Measurements from ENCODE around the gene CLCN2.

Gene CLCN2

DNA sequence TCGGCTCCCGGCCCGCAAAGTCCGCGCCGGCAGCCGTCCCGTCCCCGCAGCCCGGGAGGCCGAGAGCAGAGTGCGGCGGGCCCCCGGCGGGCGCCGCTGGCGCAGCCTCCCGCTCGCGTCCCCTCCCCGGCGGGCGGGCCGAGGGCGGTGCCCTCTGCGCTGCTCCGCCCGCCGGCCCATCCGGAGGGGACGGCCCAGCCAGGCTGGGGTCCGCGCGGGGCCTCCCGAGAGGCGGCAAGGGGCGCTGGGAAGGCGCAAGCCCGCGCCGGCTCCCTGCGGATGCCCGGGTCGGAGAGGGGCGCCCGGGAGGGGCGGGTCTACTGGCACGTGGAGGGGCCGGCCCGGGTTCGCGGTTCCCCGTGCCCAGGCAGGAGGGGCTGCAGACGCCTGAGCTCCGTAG lies at the start of gene CLCN2, which contains the start of gene POLR2H:
TSS of gene CLCN2 (minus strand) at position 74 of the 400 bp plus-strand sequence. CDS start 126 bp downstream, outside the sequence.
TSS of gene POLR2H (plus strand) at position 179 of the 400 bp plus-strand sequence. CDS start 1,783 bp downstream, outside the sequence.
- H3K4me3 ChIP-seq (ENCODE audit: low read length): peak within 1 kb of the TSS; percentile 84
- TF ChIP-seq EZH2phosphoT487 (IDR thresholded peaks at IDR 0.05; ENCODE audit: low read length) (no peak), EZH2 (optimal IDR thresholded peaks at IDR 0.05; ENCODE audit: low read depth, low read length) (no peak)
- TF ChIP-seq, protein P1, sequence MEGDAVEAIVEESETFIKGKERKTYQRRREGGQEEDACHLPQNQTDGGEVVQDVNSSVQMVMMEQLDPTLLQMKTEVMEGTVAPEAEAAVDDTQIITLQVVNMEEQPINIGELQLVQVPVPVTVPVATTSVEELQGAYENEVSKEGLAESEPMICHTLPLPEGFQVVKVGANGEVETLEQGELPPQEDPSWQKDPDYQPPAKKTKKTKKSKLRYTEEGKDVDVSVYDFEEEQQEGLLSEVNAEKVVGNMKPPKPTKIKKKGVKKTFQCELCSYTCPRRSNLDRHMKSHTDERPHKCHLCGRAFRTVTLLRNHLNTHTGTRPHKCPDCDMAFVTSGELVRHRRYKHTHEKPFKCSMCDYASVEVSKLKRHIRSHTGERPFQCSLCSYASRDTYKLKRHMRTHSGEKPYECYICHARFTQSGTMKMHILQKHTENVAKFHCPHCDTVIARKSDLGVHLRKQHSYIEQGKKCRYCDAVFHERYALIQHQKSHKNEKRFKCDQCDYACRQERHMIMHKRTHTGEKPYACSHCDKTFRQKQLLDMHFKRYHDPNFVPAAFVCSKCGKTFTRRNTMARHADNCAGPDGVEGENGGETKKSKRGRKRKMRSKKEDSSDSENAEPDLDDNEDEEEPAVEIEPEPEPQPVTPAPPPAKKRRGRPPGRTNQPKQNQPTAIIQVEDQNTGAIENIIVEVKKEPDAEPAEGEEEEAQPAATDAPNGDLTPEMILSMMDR (IDR thresholded peaks at IDR 0.05; ENCODE audit: low read length): no peak
- 0 out of 2 replicates have a peak, but pooled peaks cover 5% of the 10 kb centered on the region for H3K36me3 ChIP-seq (replicated peaks; ENCODE audit: insufficient read depth, low read length)
- DNase-seq: peak; percentile 74
- H3K27ac ChIP-seq (ENCODE audit: low read length): peak within 1 kb of the TSS; percentile 74; the same call in 1 of the 2 replicates
- peaks cover 19% of the 10 kb centered on the region for H3F3A ChIP-seq (ENCODE audit: insufficient read depth, low read length)
- peak within 1 kb of the TSS; percentile 93 for H2AFZ ChIP-seq (ENCODE audit: low read length)
- peak within 1 kb of the TSS; percentile 94 for H3K4me2 ChIP-seq (ENCODE audit: low read depth, low read length)
- no peaks in the 10 kb centered on the region for H4K20me1 ChIP-seq (ENCODE audit: insufficient read depth, low read length)
- H3K27me3 ChIP-seq (replicated peaks; ENCODE audit: insufficient read depth, low read length): no peaks in the 10 kb centered on the region
- H3K9me2 ChIP-seq (replicated peaks; ENCODE audit: insufficient read depth, low read length): no peaks in the 10 kb centered on the region
- no peaks in the 10 kb centered on the region for H3K9me3 ChIP-seq (replicated peaks; ENCODE audit: insufficient read depth, low read length)
- 0 out of 2 replicates have a peak, but pooled peaks cover 6% of the 10 kb centered on the region for H3K4me1 ChIP-seq (ENCODE audit: low read length)
- H3K9ac ChIP-seq (ENCODE audit: low read length): peak within 1 kb of the TSS; percentile 73
- peaks cover 26% of the 10 kb centered on the region for H3K79me2 ChIP-seq (ENCODE audit: low read length)

DNA sequence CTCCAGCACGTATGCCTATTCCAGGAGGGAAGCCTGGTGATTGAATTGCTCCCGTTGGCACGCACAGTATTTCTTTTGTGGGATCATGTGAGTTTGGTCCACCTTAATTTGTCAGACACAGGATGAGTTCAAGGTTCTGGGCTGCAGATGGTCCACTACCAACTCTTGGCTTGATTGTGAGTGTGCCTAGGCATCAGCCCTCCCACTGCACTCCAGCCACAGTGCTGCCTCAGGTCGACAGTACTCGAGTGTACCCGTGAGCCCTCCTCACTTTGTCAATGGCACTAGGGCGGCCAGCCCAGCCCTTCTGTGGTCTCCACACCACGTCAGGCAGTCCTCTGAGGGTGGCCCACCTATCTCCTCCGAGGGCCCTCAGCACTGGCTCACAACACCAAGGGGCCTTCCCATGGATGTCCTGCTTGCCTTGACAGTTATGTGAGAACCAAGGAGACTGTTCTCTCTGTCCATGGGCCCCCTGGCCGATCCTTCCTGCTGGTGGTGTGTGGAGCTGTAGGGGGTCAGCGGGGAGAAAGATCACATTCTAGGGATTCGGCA lies 48.6 kb upstream of the CLCN2 start:
- Histone ChIP-seq H3K4me3 (ENCODE audit: low read length) (no peak overlapping the region), H4K20me1 (ENCODE audit: insufficient read depth, low read length) (no peaks in the 10 kb centered on the region), H3K9me2 (replicated peaks; ENCODE audit: insufficient read depth, low read length) (no peaks in the 10 kb centered on the region), H3F3A (ENCODE audit: insufficient read depth, low read length) (no peaks in the 10 kb centered on the region), H3K79me2 (ENCODE audit: low read length) (no peaks in the 10 kb centered on the region), H3K4me2 (ENCODE audit: low read depth, low read length) (no peak overlapping the region), H3K36me3 (replicated peaks; ENCODE audit: insufficient read depth, low read length) (no peaks in the 10 kb centered on the region), H3K4me1 (ENCODE audit: low read length) (no peaks in the 10 kb centered on the region), H3K9me3 (replicated peaks; ENCODE audit: insufficient read depth, low read length) (no peaks in the 10 kb centered on the region), H2AFZ (ENCODE audit: low read length) (no peak overlapping the region), H3K9ac (ENCODE audit: low read length) (no peak overlapping the region), H3K27me3 (replicated peaks; ENCODE audit: insufficient read depth, low read length) (no peaks in the 10 kb centered on the region), H3K27ac (ENCODE audit: low read length) (no peak overlapping the region)
- DNase-seq: no peak
- TF ChIP-seq EZH2 (optimal IDR thresholded peaks at IDR 0.05; ENCODE audit: low read depth, low read length) (no peak), EZH2phosphoT487 (IDR thresholded peaks at IDR 0.05; ENCODE audit: low read length) (no peak)
- TF ChIP-seq, protein P1 (IDR thresholded peaks at IDR 0.05; ENCODE audit: low read length): no peak

DNA sequence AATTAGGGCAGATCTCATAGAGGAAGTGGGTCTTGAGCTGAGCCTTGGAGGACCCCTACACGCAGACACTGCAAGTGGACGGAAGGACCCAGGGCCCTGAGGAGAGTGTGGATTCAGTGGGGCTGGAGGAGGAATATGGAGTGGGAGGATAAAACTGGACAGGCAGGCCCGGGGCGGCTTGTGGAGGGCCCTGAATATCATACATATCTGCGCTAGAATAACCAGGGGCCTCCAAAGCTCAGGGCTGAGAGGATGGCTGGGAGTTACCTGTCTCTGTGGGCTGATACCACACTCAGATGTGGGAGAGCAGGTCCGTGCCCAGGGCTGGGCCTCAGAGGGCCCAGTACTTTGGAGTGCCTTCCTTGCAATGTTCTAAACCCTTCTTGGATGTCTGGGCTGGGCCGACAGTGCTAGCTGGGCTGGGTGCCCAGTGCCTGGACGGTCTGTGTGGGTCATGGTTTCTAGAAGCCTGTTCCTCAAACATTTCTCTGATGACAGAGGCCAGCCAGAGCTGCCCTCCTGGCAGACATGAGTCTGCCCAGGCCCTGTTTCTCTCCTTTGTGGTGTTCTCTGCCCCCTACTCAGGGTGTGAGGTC lies 48.0 kb upstream of the CLCN2 start:
- no peak overlapping the region for H3K4me3 ChIP-seq (ENCODE audit: low read length)
- TF ChIP-seq, protein P1 (IDR thresholded peaks at IDR 0.05; ENCODE audit: low read length): no peak
- TF ChIP-seq EZH2 (optimal IDR thresholded peaks at IDR 0.05; ENCODE audit: low read depth, low read length) (no peak), EZH2phosphoT487 (IDR thresholded peaks at IDR 0.05; ENCODE audit: low read length) (no peak)
- H3K9me3 ChIP-seq (replicated peaks; ENCODE audit: insufficient read depth, low read length): no peaks in the 10 kb centered on the region
- H3K9ac ChIP-seq (ENCODE audit: low read length): no peak overlapping the region
- H3K9me2 ChIP-seq (replicated peaks; ENCODE audit: insufficient read depth, low read length): no peaks in the 10 kb centered on the region
- no peaks in the 10 kb centered on the region for H3K4me1 ChIP-seq (ENCODE audit: low read length)
- H3K36me3 ChIP-seq (replicated peaks; ENCODE audit: insufficient read depth, low read length): no peaks in the 10 kb centered on the region
- H4K20me1 ChIP-seq (ENCODE audit: insufficient read depth, low read length): no peaks in the 10 kb centered on the region
- H3K79me2 ChIP-seq (ENCODE audit: low read length): no peaks in the 10 kb centered on the region
- no peak for DNase-seq
- no peaks in the 10 kb centered on the region for H3K27me3 ChIP-seq (replicated peaks; ENCODE audit: insufficient read depth, low read length)
- H3K4me2 ChIP-seq (ENCODE audit: low read depth, low read length): no peak overlapping the region
- no peak overlapping the region for H3K27ac ChIP-seq (ENCODE audit: low read length)
- no peaks in the 10 kb centered on the region for H3F3A ChIP-seq (ENCODE audit: insufficient read depth, low read length)
- no peak overlapping the region for H2AFZ ChIP-seq (ENCODE audit: low read length)
